Type B pancreatic cell (in vitro differentiated cells): Measurements from ENCODE around the gene ELF2. TPM values are rescaled to one million over a fixed set of nuclear protein-coding genes. Genes with fewer than 3 reads are reported as not detected.
A peak's percentile ranks its signal among the peaks of the same experiment; 100 is the strongest.

ENCODE experiments used
- DNase-seq: peaks from one replicate; pipeline ENCODE4 v3.0.0; 2021; ENCODE audit warnings: mixed read lengths; ENCODE audit not compliant: unreplicated experiment; ENCODE audit errors: extremely low spot score
- H3K27ac Mint-ChIP-seq: 2 replicates; pipeline ENCODE4 v1.8.0; 2021; ENCODE audit warnings: mild to moderate bottlenecking, mixed read lengths
- H3K27me3 Mint-ChIP-seq: 2 replicates; pipeline ENCODE4 v1.8.0; 2021; ENCODE audit warnings: mixed read lengths
- H3K36me3 Mint-ChIP-seq: 2 replicates; pipeline ENCODE4 v1.8.0; 2021; ENCODE audit warnings: mixed read lengths
- H3K4me1 Mint-ChIP-seq: one replicate; pipeline ENCODE4 v1.8.0; 2021; ENCODE audit warnings: mixed read lengths; ENCODE audit not compliant: unreplicated experiment
- H3K4me3 Mint-ChIP-seq: 2 replicates; pipeline ENCODE4 v1.8.0; 2021; ENCODE audit warnings: mild to moderate bottlenecking, mixed read lengths
- H3K9me3 Mint-ChIP-seq: 2 replicates; pipeline ENCODE4 v1.8.0; 2021; ENCODE audit warnings: mixed read lengths
- CTCF ChIP-seq: fragments of 200-600 bp; sonication (generic); conservative IDR thresholded peaks from 2 replicates; pipeline ENCODE4 v1.5.0; 2021; ENCODE audit warnings: antibody characterized with exemption, mild to moderate bottlenecking
- total RNA-seq: library from RNA; stranded (reverse); gene quantifications from 2 replicates; pipeline ENCODE4 v1.2.1, GENCODE V29; 2021; ENCODE audit warnings: low replicate concordance

Gene ELF2
- total RNA-seq, 1 donor from 2014 or later = 42.1 TPM

GRCh38 chr4:139196462-139196861 is 19.4 kb upstream of the ELF2 start:
- no peak overlapping the region for H3K27ac Mint-ChIP-seq
- no peaks in the 10 kb centered on the region for H3K27me3 Mint-ChIP-seq
- H3K9me3 Mint-ChIP-seq = no peaks in the 10 kb centered on the region
- no peak overlapping the region for H3K4me3 Mint-ChIP-seq
- TF ChIP-seq CTCF = no peak
- H3K4me1 Mint-ChIP-seq = no peaks in the 10 kb centered on the region
- DNase-seq = no peak
- H3K36me3 Mint-ChIP-seq = no peaks in the 10 kb centered on the region

- no peak for TF ChIP-seq CTCF
- H3K36me3 Mint-ChIP-seq = no peaks in the 10 kb centered on the region
- H3K27ac Mint-ChIP-seq = no peak overlapping the region
- H3K27me3 Mint-ChIP-seq = no peaks in the 10 kb centered on the region
- no peaks in the 10 kb centered on the region for H3K9me3 Mint-ChIP-seq
- peaks cover 4% of the 10 kb centered on the region for H3K4me1 Mint-ChIP-seq
- DNase-seq = no peak
- no peak overlapping the region for H3K4me3 Mint-ChIP-seq
Measured at GRCh38 chr4:139191373-139191772, 14.4 kb upstream of the ELF2 start.

- no peak overlapping the region for H3K27ac Mint-ChIP-seq
- H3K4me3 Mint-ChIP-seq = no peak overlapping the region
- no peaks in the 10 kb centered on the region for H3K9me3 Mint-ChIP-seq
- no peak for TF ChIP-seq CTCF
- H3K27me3 Mint-ChIP-seq = no peaks in the 10 kb centered on the region
- DNase-seq = no peak
- peaks cover 4% of the 10 kb centered on the region for H3K4me1 Mint-ChIP-seq
- H3K36me3 Mint-ChIP-seq = no peaks in the 10 kb centered on the region
Measured at GRCh38 chr4:139189972-139190371, 13.0 kb upstream of the ELF2 start.

DNA sequence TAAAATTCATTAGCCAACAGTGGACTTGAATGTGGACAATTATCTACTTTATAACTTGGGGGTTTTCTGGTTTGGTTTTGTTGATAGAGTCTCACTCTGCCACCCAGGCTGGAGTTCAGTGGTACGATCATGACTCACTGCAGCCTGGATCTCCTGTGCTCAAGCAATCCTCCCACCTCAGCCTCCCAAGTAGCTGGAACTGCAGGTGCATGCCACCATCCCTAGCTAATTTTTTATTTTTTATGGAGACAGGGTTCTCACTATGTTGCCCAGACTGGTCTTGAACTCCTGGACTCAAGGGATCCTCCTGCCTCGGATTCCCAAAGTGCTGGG is 12.4 kb upstream of the ELF2 start:
- no peaks in the 10 kb centered on the region for H3K9me3 Mint-ChIP-seq
- H3K4me3 Mint-ChIP-seq = no peak overlapping the region
- TF ChIP-seq CTCF = no peak
- no peak for DNase-seq
- no peaks in the 10 kb centered on the region for H3K36me3 Mint-ChIP-seq
- peak overlapping the region; percentile 9 for H3K27ac Mint-ChIP-seq
- peaks cover 4% of the 10 kb centered on the region for H3K4me1 Mint-ChIP-seq
- H3K27me3 Mint-ChIP-seq = no peaks in the 10 kb centered on the region

DNA sequence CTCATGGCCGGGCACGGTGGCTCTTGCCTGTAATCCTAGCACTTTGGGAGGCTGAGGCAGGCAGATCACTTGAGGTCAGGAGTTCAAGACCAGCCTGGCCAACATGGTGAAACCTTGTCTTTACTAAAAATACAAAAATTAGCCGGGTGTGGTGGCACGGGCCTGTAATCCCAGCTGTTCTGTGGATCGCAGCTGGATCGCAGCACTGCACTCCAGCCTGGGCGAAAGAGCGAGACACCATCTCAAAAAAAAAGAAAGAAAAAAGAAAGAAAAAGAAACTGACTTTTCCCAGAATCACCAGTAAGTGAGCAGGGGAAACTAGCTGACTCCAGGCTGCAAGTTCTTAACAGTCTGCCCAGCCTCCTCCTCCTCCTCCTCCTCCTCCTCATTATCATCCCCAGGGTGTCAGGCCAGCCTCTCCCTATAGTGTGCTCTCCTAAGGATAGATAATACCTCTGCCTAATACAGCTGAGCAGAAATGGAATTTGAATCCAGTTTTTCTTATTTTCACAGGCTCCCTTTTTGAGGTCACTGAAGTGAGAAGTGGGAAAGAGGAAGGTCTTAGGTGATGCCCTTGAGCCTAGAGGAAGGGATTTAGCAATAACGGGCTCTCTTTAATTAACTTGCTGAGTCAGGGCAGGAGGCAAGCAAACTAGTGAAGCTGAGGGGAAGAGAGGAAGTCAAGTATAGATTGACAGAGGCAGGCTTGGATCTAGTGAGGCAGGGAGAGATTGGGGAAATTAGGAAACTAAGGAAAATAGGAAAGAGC is 11.8 kb upstream of the ELF2 start:
- DNase-seq = no peak
- no peaks in the 10 kb centered on the region for H3K27me3 Mint-ChIP-seq
- H3K27ac Mint-ChIP-seq = peak overlapping the region; percentile 9

More for the DNA sequence above, 11.8 kb upstream of the ELF2 start:
- no peak for TF ChIP-seq CTCF
- no peak overlapping the region for H3K4me3 Mint-ChIP-seq
- peaks cover 4% of the 10 kb centered on the region for H3K4me1 Mint-ChIP-seq
- H3K9me3 Mint-ChIP-seq = no peaks in the 10 kb centered on the region
- no peaks in the 10 kb centered on the region for H3K36me3 Mint-ChIP-seq
